ENCODE results near the gene ADAMTS14.

ADAMTS14 gene

GRCh38 chr10:70743879-70744278 lies 71.6 kb downstream of the ADAMTS14 start:
- TF ChIP-seq TEAD4 (IDR thresholded peaks at IDR 0.05) (no peak), USF1 (IDR thresholded peaks at IDR 0.05) (no peak), CEBPB (IDR thresholded peaks at IDR 0.05) (no peak), ZBTB7A (IDR thresholded peaks at IDR 0.05; ENCODE audit: low read depth) (no peak), MAX (IDR thresholded peaks at IDR 0.05) (no peak), RAD21 (IDR thresholded peaks at IDR 0.05; ENCODE audit: low read depth) (no peak), CREB1 (IDR thresholded peaks at IDR 0.05; ENCODE audit: low read depth) (no peak), EP300 (IDR thresholded peaks at IDR 0.05; ENCODE audit: borderline replicate concordance) (no peak), REST (IDR thresholded peaks at IDR 0.05; ENCODE audit: low read depth) (no peak), FOXM1 (IDR thresholded peaks at IDR 0.05; ENCODE audit: borderline replicate concordance, low read depth) (no peak), TCF12 (IDR thresholded peaks at IDR 0.05; ENCODE audit: low read depth) (no peak), NFIC (IDR thresholded peaks at IDR 0.05) (no peak), EGR1 (IDR thresholded peaks at IDR 0.05) (no peak), TAF1 (IDR thresholded peaks at IDR 0.05; ENCODE audit: low read depth) (no peak), YY1 (IDR thresholded peaks at IDR 0.05; ENCODE audit: low read depth) (no peak)

GRCh38 chr10:70744617-70745143 lies 72.4 kb downstream of the ADAMTS14 start:
- TF ChIP-seq FOXM1 (IDR thresholded peaks at IDR 0.05; ENCODE audit: borderline replicate concordance, low read depth) (no peak), MAX (IDR thresholded peaks at IDR 0.05) (no peak), TCF12 (IDR thresholded peaks at IDR 0.05; ENCODE audit: low read depth) (no peak), EP300 (IDR thresholded peaks at IDR 0.05; ENCODE audit: borderline replicate concordance) (no peak), EGR1 (IDR thresholded peaks at IDR 0.05) (no peak), TEAD4 (IDR thresholded peaks at IDR 0.05) (no peak), RAD21 (IDR thresholded peaks at IDR 0.05; ENCODE audit: low read depth) (no peak), USF1 (IDR thresholded peaks at IDR 0.05) (no peak), NFIC (IDR thresholded peaks at IDR 0.05) (no peak), TAF1 (IDR thresholded peaks at IDR 0.05; ENCODE audit: low read depth) (no peak), CEBPB (IDR thresholded peaks at IDR 0.05) (no peak), ZBTB7A (IDR thresholded peaks at IDR 0.05; ENCODE audit: low read depth) (no peak), REST (IDR thresholded peaks at IDR 0.05; ENCODE audit: low read depth) (no peak), YY1 (IDR thresholded peaks at IDR 0.05; ENCODE audit: low read depth) (no peak)

- TF ChIP-seq USF1 (IDR thresholded peaks at IDR 0.05): no peak
- no peak for TF ChIP-seq NFIC (IDR thresholded peaks at IDR 0.05)
- TF ChIP-seq CEBPB (IDR thresholded peaks at IDR 0.05): no peak
- TF ChIP-seq REST (IDR thresholded peaks at IDR 0.05; ENCODE audit: low read depth): no peak
- no peak for TF ChIP-seq ZBTB7A (IDR thresholded peaks at IDR 0.05; ENCODE audit: low read depth)
- no peak for TF ChIP-seq TAF1 (IDR thresholded peaks at IDR 0.05; ENCODE audit: low read depth)
- no peak for TF ChIP-seq FOXM1 (IDR thresholded peaks at IDR 0.05; ENCODE audit: borderline replicate concordance, low read depth)
- no peak for TF ChIP-seq EP300 (IDR thresholded peaks at IDR 0.05; ENCODE audit: borderline replicate concordance)
- TF ChIP-seq MAX (IDR thresholded peaks at IDR 0.05): no peak
- no peak for TF ChIP-seq TEAD4 (IDR thresholded peaks at IDR 0.05)
- TF ChIP-seq EGR1 (IDR thresholded peaks at IDR 0.05): no peak
- TF ChIP-seq CREB1 (IDR thresholded peaks at IDR 0.05; ENCODE audit: low read depth): no peak
- TF ChIP-seq TCF12 (IDR thresholded peaks at IDR 0.05; ENCODE audit: low read depth): no peak
These were observed 73.2 kb downstream of the ADAMTS14 start for GRCh38 chr10:70745555-70745954.

Data from Ishikawa (cell line).